22Rv1 (cell line): ENCODE measurements around the gene SPAG7.

Experiments used
- CTCF ChIP-seq: fragments of 450-650 bp; IDR thresholded peaks from 2 replicates; pipeline ENCODE4 v1.5.1; 2017; ENCODE audit warnings: mild to moderate bottlenecking
- ZFX ChIP-seq: fragments of 450-650 bp; IDR thresholded peaks from 2 replicates; pipeline ENCODE4 v1.6.1; 2017; ENCODE audit warnings: antibody characterized with exemption, borderline replicate concordance

GRCh38 chr17:4935650-4936049 is 32.0 kb downstream of the SPAG7 start:
- TF ChIP-seq CTCF (no peak), ZFX (no peak)
